Measurements from ENCODE around the gene HOXA7.

- no peak for TF ChIP-seq EZH2 (IDR thresholded peaks at IDR 0.05; ENCODE audit: borderline replicate concordance, low read depth, low read length, severe bottlenecking)
- TF ChIP-seq CTCF (IDR thresholded peaks at IDR 0.05; ENCODE audit: borderline replicate concordance, extremely low read depth, low read length, poor library complexity, severe bottlenecking) = no peak
Measured at GRCh38 chr7:27159266-27160144, 3.0 kb upstream of the HOXA7 start.
